H1 (cell line): Measurements from ENCODE around the gene FOXM1. TPM values are rescaled to one million over a fixed set of nuclear protein-coding genes. Genes with fewer than 3 reads are reported as not detected.
A peak's percentile ranks its signal among the peaks of the same experiment; 100 is the strongest.

Experiments used
- CTCF ChIA-PET: fragments of 300-600 bp; sonication (Branson Sonifier 250); formaldehyde crosslinking; loops from one replicate; lab custom pipeline; 2021; ENCODE audit not compliant: partially characterized antibody; lab: Charles Lee
- POLR2A ChIA-PET: fragments of 300-600 bp; sonication (Branson Sonifier 250); formaldehyde crosslinking; loops from one replicate; lab custom pipeline; 2021; ENCODE audit warnings: inconsistent platforms; ENCODE audit not compliant: partially characterized antibody; lab: Charles Lee
- DNase-seq, 2 experiments: peaks; one replicate each; pipeline versions ENCODE4 v3.0.0 to v3.0.0-alpha.2; 2010 to 2022; ENCODE audit warnings: low spot score in 2 of 2, low read depth in 1 of 2, mixed read lengths in 1 of 2
- FAIRE-seq: peaks from 2 replicates; lab custom pipeline; 2011; peaks lifted over from hg19 to GRCh38; lab: Jason Lieb, UNC
- H2AFZ ChIP-seq: 2 replicates; pipeline ENCODE4 v1.8.1; 2012; ENCODE audit warnings: low read length, inconsistent platforms
- H2AK5ac ChIP-seq: 2 replicates; pipeline ENCODE4 v1.6.1; 2013; ENCODE audit warnings: low read depth, low read length
- H2BK120ac ChIP-seq: replicated peaks from 2 replicates; pipeline ENCODE3; 2013; ENCODE audit warnings: low read depth, low read length, inconsistent platforms
- H2BK12ac ChIP-seq: 2 replicates; pipeline ENCODE4 v1.6.1; 2013; ENCODE audit warnings: low read depth, low read length
- H2BK15ac ChIP-seq: 2 replicates; pipeline ENCODE4 v1.6.1; 2013; ENCODE audit warnings: low read length
- H2BK20ac ChIP-seq: 2 replicates; pipeline ENCODE4 v1.6.1; 2013; ENCODE audit warnings: low read length
- H2BK5ac ChIP-seq: 2 replicates; pipeline ENCODE4 v1.6.1; 2013; ENCODE audit warnings: low read depth, low read length
- H3K14ac ChIP-seq: 2 replicates; pipeline ENCODE4 v1.6.1; 2013; ENCODE audit warnings: inconsistent platforms; ENCODE audit not compliant: insufficient read length
- H3K18ac ChIP-seq: 2 replicates; pipeline ENCODE4 v1.6.1; 2013; ENCODE audit warnings: low read length; ENCODE audit errors: extremely low read depth
- H3K23ac ChIP-seq: 2 replicates; pipeline ENCODE4 v1.6.1; 2013; ENCODE audit warnings: inconsistent platforms; ENCODE audit not compliant: insufficient read length
- H3K23me2 ChIP-seq: 2 replicates; pipeline ENCODE4 v1.6.1; 2013; ENCODE audit warnings: low read depth, low read length
- H3K27ac ChIP-seq: 2 replicates; pipeline ENCODE4 v1.6.1; 2011; ENCODE audit warnings: low read depth, low read length, inconsistent platforms
- H3K27me3 ChIP-seq, 4 experiments: replicated peaks in 1 of 4; 1 replicate in 1 of 4; 2 replicates in 3 of 4; pipeline versions ENCODE4 v1.6.1 to v1.8.1; 2011 to 2013; ENCODE audit warnings: low read length in 3 of 4, mild to moderate bottlenecking in 3 of 4, inconsistent platforms in 2 of 4, mixed read lengths in 2 of 4, moderate library complexity in 1 of 4; ENCODE audit not compliant: control insufficient read depth in 3 of 4, insufficient read depth in 3 of 4; ENCODE audit errors: extremely low read depth in 1 of 4
- H3K36me3 ChIP-seq, 4 experiments: 2 replicates each; pipeline versions ENCODE4 v1.6.1 to v1.8.1; 2011 to 2013; ENCODE audit warnings: mild to moderate bottlenecking in 4 of 4, low read length in 3 of 4, moderate library complexity in 2 of 4, control low read depth in 1 of 4, inconsistent platforms in 1 of 4; ENCODE audit not compliant: insufficient read depth in 4 of 4, control insufficient read depth in 2 of 4
- H3K4ac ChIP-seq: replicated peaks from 2 replicates; pipeline ENCODE3; 2013; ENCODE audit warnings: low read length, low read depth, mixed read lengths, inconsistent platforms; ENCODE audit not compliant: insufficient read length
- H3K4me1 ChIP-seq, 4 experiments: replicated peaks in 1 of 4; 1 replicate in 1 of 4; 2 replicates in 3 of 4; pipeline versions ENCODE4 v1.6.1 to v1.8.1; 2011 to 2013; ENCODE audit warnings: low read length in 3 of 4, inconsistent platforms in 2 of 4, mixed read lengths in 1 of 4; ENCODE audit not compliant: insufficient read depth in 4 of 4, control insufficient read depth in 3 of 4
- H3K4me2 ChIP-seq, 2 experiments: 2 replicates each; pipeline versions ENCODE4 v1.6.1 to v1.8.1; 2011 to 2013; ENCODE audit warnings: low read depth in 2 of 2, low read length in 2 of 2, control low read depth in 1 of 2, inconsistent platforms in 1 of 2, mild to moderate bottlenecking in 1 of 2; ENCODE audit not compliant: insufficient read depth in 1 of 2
- H3K4me3 ChIP-seq, 4 experiments: fragments of 200-600, 300-600 bp in 1 of 4; sonication (generic), shearing (Covaris generic), sonication (Bioruptor Twin) in 1 of 4; 2 replicates each; pipeline versions ENCODE4 v1.5.1 to v1.8.1; 2011 to 2016; ENCODE audit warnings: low read length in 4 of 4, low read depth in 3 of 4, control low read depth in 2 of 4, inconsistent platforms in 2 of 4, mild to moderate bottlenecking in 2 of 4, mixed read lengths in 1 of 4, moderate library complexity in 1 of 4; ENCODE audit not compliant: insufficient read depth in 2 of 4; ENCODE audit errors: extremely low read depth in 1 of 4
- H3K56ac ChIP-seq: replicated peaks from 2 replicates; pipeline ENCODE3; 2013; ENCODE audit warnings: low read depth, mild to moderate bottlenecking, mixed read lengths, low read length, inconsistent platforms; ENCODE audit not compliant: insufficient read length
- H3K79me1 ChIP-seq: 2 replicates; pipeline ENCODE4 v1.6.1; 2013; ENCODE audit warnings: low read depth, low read length, control low read depth
- H3K79me2 ChIP-seq, 2 experiments: 2 replicates each; pipeline versions ENCODE4 v1.6.1 to v1.8.1; 2012 to 2013; ENCODE audit warnings: low read length in 2 of 2, mild to moderate bottlenecking in 2 of 2, inconsistent platforms in 1 of 2; ENCODE audit not compliant: insufficient read depth in 2 of 2, control insufficient read depth in 1 of 2
- H3K9ac ChIP-seq, 4 experiments: replicated peaks in 1 of 4; 1 replicate in 1 of 4; 2 replicates in 3 of 4; pipeline versions ENCODE4 v1.6.1 to v1.8.1; 2011 to 2013; ENCODE audit warnings: low read depth in 3 of 4, low read length in 3 of 4, control low read depth in 2 of 4, mild to moderate bottlenecking in 2 of 4, moderate library complexity in 2 of 4, inconsistent platforms in 1 of 4; ENCODE audit errors: extremely low read depth in 1 of 4
- H3K9me3 ChIP-seq, 2 experiments: 2 replicates each; pipeline versions ENCODE4 v1.6.1 to v1.8.1; 2012 to 2013; ENCODE audit warnings: mild to moderate bottlenecking in 2 of 2, moderate library complexity in 2 of 2, control low read depth in 1 of 2, inconsistent platforms in 1 of 2, low read depth in 1 of 2, low read length in 1 of 2, mixed read lengths in 1 of 2; ENCODE audit not compliant: insufficient read depth in 2 of 2
- H4K20me1 ChIP-seq, 2 experiments: replicated peaks in 1 of 2; 2 replicates each; pipeline versions ENCODE3 to v1.8.1; 2011 to 2013; ENCODE audit warnings: inconsistent platforms in 2 of 2, low read length in 2 of 2, mild to moderate bottlenecking in 1 of 2; ENCODE audit not compliant: insufficient read depth in 2 of 2, control insufficient read depth in 1 of 2
- H4K5ac ChIP-seq: 2 replicates; pipeline ENCODE4 v1.6.1; 2013; ENCODE audit warnings: low read length, low read depth, mixed read lengths, inconsistent platforms; ENCODE audit not compliant: insufficient read length
- H4K8ac ChIP-seq: 2 replicates; pipeline ENCODE4 v1.8.0; 2013; ENCODE audit warnings: mild to moderate bottlenecking, moderate library complexity, low read length, inconsistent platforms; ENCODE audit not compliant: insufficient read depth; ENCODE audit errors: extremely low read depth
- H4K91ac ChIP-seq: replicated peaks from 2 replicates; pipeline ENCODE3; 2013; ENCODE audit warnings: low read length, mixed read lengths, inconsistent platforms; ENCODE audit not compliant: insufficient read length
- ASH2L ChIP-seq: fragments of 200-600, 300-600 bp; sonication (generic); IDR thresholded peaks from one replicate; pipeline ENCODE4 v1.7.1; 2017; ENCODE audit warnings: low read length
- CEBPB ChIP-seq: IDR thresholded peaks from 2 replicates; pipeline ENCODE4 v1.6.1; 2012; ENCODE audit warnings: low read depth, low read length
- CTBP2 ChIP-seq: IDR thresholded peaks from 2 replicates; pipeline ENCODE4 v1.7.0; 2011; ENCODE audit warnings: borderline replicate concordance, mild to moderate bottlenecking, moderate library complexity, mixed read lengths, low read length; ENCODE audit not compliant: insufficient read depth, insufficient read length
- FOSL1 ChIP-seq: IDR thresholded peaks from 2 replicates; pipeline ENCODE4 v1.6.1; 2011; ENCODE audit warnings: mild to moderate bottlenecking, low read depth, low read length, moderate library complexity; ENCODE audit not compliant: insufficient read depth
- MAFK ChIP-seq: IDR thresholded peaks from 2 replicates; pipeline ENCODE4 v1.6.1; 2012; ENCODE audit warnings: low read depth, mild to moderate bottlenecking, improper control_type of control experiment, low read length
- RNF2 ChIP-seq: fragments of 200-900, 300-1000 bp; sonication (generic); IDR thresholded peaks from 2 replicates; pipeline ENCODE4 v1.7.1; 2016; ENCODE audit warnings: borderline replicate concordance, low read depth, mild to moderate bottlenecking, antibody characterized with exemption, low read length; ENCODE audit not compliant: poor library complexity, severe bottlenecking; ENCODE audit errors: missing control alignments
- SP1 ChIP-seq: IDR thresholded peaks from 2 replicates; pipeline ENCODE4 v1.6.1; 2011; ENCODE audit warnings: low read depth, low read length
- SRF ChIP-seq: IDR thresholded peaks from 2 replicates; pipeline ENCODE4 v1.6.1; 2011; ENCODE audit warnings: mild to moderate bottlenecking, low read depth, low read length, moderate library complexity
- TCF12 ChIP-seq: IDR thresholded peaks from 2 replicates; pipeline ENCODE4 v1.6.1; 2011; ENCODE audit warnings: low read depth, mild to moderate bottlenecking, low read length
- TEAD4 ChIP-seq: IDR thresholded peaks from 2 replicates; pipeline ENCODE4 v1.6.1; 2012; ENCODE audit warnings: low read depth, low read length, inconsistent platforms, mixed read lengths
- WGBS, 2 experiments: shearing (Covaris generic) in 1 of 2; methylation state at CpG; one replicate each; pipeline versions ENCODE4 v1.1.6 to v1.1.7; 2013 to 2015; ENCODE audit warnings: low lambda C conversion rate in 2 of 2, mixed read lengths in 2 of 2, inconsistent platforms in 1 of 2, low coverage in 1 of 2, missing lambda C conversion rate in 1 of 2; ENCODE audit not compliant: insufficient replicate concordance in 2 of 2, insufficient coverage in 1 of 2, insufficient read length in 1 of 2; ENCODE audit errors: extremely low coverage in 1 of 2, missing lambda C conversion rate in 1 of 2; 5-methylcytosine and 5-hydroxymethylcytosine counted together
- polyA plus RNA-seq, 7 experiments: library from polyadenylated mRNA; depleted of rRNA in 3 of 7; stranded (reverse) in 5 of 7; unstranded in 2 of 7; fragments of >200 nt in 5 of 7; fragments of 200-250 nt in 2 of 7; gene quantifications; 1 replicate in 5 of 7; 2 replicates in 1 of 7; 4 replicates in 1 of 7; pipeline versions ENCODE4 v1.2.1 to v1.2.3, GENCODE V29; 2011 to 2013; ENCODE audit warnings: missing spikeins in 2 of 7, mixed read lengths in 2 of 7
- total RNA-seq: library from RNA; stranded (reverse); fragmentation: NEBNext Ultra II Directional; extraction: Animal tissue kit (Norgen Biotek cat#: 25700); gene quantifications from 2 replicates; pipeline ENCODE4 v1.2.1, GENCODE V29; 2021

The FOXM1 gene
- total and polyA plus RNA-seq, 2 of the 8 experiments (the other 6 are each of a cell fraction or from before 2014, with no cell fraction given), result 58.1 to 121 TPM

DNA sequence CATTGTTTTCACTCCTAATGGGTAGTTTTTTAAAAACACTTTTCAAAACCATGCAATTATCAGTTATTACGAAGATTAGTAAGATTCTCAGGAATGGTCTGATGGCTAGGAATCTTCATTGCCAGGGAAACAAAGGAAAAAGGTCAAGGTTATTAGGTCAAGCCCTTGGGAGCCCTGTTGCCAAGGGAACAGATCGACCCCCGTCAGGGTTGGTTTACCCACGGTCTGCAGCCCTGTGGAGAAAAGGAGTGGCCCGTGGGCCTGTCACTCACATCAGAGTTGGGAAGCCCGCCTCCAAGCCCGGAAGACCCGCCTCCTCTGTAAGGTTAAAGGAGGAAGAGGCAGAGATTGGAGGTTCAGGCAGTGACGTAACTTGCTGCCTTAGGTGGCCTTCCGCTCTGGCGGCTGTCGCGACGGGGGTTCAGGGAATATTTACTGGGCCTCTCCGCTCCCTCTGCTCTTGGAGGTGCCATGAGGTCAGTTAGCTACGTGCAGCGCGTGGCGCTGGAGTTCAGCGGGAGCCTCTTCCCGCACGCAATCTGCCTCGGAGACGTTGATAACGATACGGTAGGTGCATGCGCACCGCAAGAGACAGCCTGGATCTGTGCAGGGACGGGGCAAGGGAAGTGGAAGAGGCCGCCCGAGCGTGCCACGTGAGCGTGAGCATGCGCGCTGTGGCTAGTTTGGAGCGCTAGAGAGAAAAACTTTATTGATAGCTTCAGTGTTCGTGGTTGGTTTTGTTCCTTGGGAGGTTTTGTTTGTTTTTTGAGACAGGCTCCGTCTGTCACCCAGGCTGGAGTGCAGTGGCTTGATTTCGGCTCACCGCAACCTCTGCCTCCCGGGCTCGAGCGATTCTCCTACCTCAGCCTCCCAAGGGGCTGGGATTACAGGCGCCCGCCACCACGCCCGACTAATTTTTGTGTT lies 64.4 kb downstream of the FOXM1 start, which contains the start of gene ITFG2:
Gene ITFG2 (plus strand): TSS at position 379 of the 924 bp plus-strand sequence. CDS start 93 bp downstream, at position 472.
- WGBS, 2 experiments, result 1% methylated on average over 48 of the region's 48 CpGs; no CpG with 5 or more reads in 1 of the 2 experiments
- TF ChIP-seq MAFK (no peak), CEBPB (peak; percentile 49; the same call in 1 of the 2 replicates), RNF2 (no peak), SP1 (peak; percentile 92), TCF12 (no peak), CTBP2 (no peak), SRF (no peak), ASH2L (peak; percentile 91), TEAD4 (0 out of 2 replicates have a peak, but pooled peaks have one; percentile 2), FOSL1 (no peak)

More for the DNA sequence above, 64.4 kb downstream of the FOXM1 start, which contains the start of gene ITFG2:
- DNase-seq, result peak; percentile 96
- Histone ChIP-seq H2AK5ac (no peak within 1 kb of the TSS; the same call in 1 of the 2 replicates), H2AFZ (peak within 1 kb of the TSS; percentile 92), H2BK15ac (peak within 1 kb of the TSS; percentile 34), H3K23me2 (0 out of 2 replicates have a peak, but pooled peaks cover 3% of the 10 kb centered on the region), H2BK20ac (no peak within 1 kb of the TSS), H4K91ac (peak within 1 kb of the TSS; percentile 95), H4K5ac (peak within 1 kb of the TSS; percentile 91), H2BK120ac (peak within 1 kb of the TSS; percentile 18), H3K4me3 (peak within 1 kb of the TSS; percentile 52 to 94 (median 72)), H3K4me1 (peaks cover 0 to 3% (median 0%) of the 10 kb centered on the region in 4 experiments; a peak in 3 of 7 replicates), H4K8ac (peak within 1 kb of the TSS; percentile 98; the same call in 1 of the 2 replicates), H3K4me2 (peak within 1 kb of the TSS; percentile 55 to 68), H3K36me3 (no peaks in the 10 kb centered on the region; a peak in 2 of 8 replicates), H3K9ac (peak within 1 kb of the TSS; percentile 86 to 99 (median 94)), H2BK5ac (peak within 1 kb of the TSS; percentile 100), H3K14ac (no peak within 1 kb of the TSS), H2BK12ac (peak within 1 kb of the TSS; percentile 76; the same call in 1 of the 2 replicates), H3K23ac (no peak within 1 kb of the TSS), H4K20me1 (no peaks in the 10 kb centered on the region), H3K79me2 (peaks cover 0 to 26% of the 10 kb centered on the region in 2 experiments; a peak in 2 of 4 replicates), H3K27me3 (no peaks in the 10 kb centered on the region), H3K4ac (no peak within 1 kb of the TSS), H3K56ac (peak within 1 kb of the TSS; percentile 73), H3K9me3 (no peaks in the 10 kb centered on the region), H3K79me1 (no peaks in the 10 kb centered on the region; the same call in 1 of the 2 replicates), H3K27ac (peak within 1 kb of the TSS; percentile 97), H3K18ac (peak within 1 kb of the TSS; percentile 99)
- POLR2A ChIA-PET, result interaction anchor here (0.6 to 6.4 kb wide), 22 partner anchors 9 to 151 kb away, joined by 3 to 54 read pairs (median 4); partner anchors contain the start of genes FKBP4, NRIP2, TEAD4 and TEX52
- FAIRE-seq, result peak; percentile 83
- CTCF ChIA-PET, result interaction anchor here (0.6 to 3.4 kb wide), 18 partner anchors 12 to 258 kb away, joined by 3 to 19 read pairs (median 4); partner anchors contain the start of genes NRIP2 and TEX52
